AG09309 (cell line): ENCODE results near the gene KIAA1755.

Experiments
- DNase-seq: peaks from one replicate; pipeline ENCODE4 v3.0.0-alpha.2; 2010; ENCODE audit warnings: low read depth
- H3K4me3 ChIP-seq: 2 replicates; pipeline ENCODE4 v1.5.1; 2011; ENCODE audit warnings: mild to moderate bottlenecking, low read depth, low read length, moderate library complexity; ENCODE audit not compliant: control insufficient read depth
- CTCF ChIP-seq: IDR thresholded peaks from 2 replicates; pipeline ENCODE4 v1.5.1; 2011; ENCODE audit warnings: mild to moderate bottlenecking, low read depth, low read length, inconsistent platforms; ENCODE audit not compliant: insufficient read depth, control insufficient read depth; ENCODE audit errors: missing control alignments

Gene KIAA1755

GRCh38 chr20:38260378-38261053 lies at the start of gene KIAA1755:
Gene KIAA1755, minus strand, starts transcription at chr20:38260735. Its CDS starts 235 bp downstream, at chr20:38260500.
- DNase-seq = no peak
- peak within 1 kb of the TSS; percentile 36 for H3K4me3 ChIP-seq
- TF ChIP-seq CTCF = no peak

GRCh38 chr20:38308447-38308846 lies 47.9 kb upstream of the KIAA1755 start:
- TF ChIP-seq CTCF = no peak
- no peak for DNase-seq
- H3K4me3 ChIP-seq = no peak overlapping the region

GRCh38 chr20:38308047-38308438 lies 47.5 kb upstream of the KIAA1755 start:
- no peak for DNase-seq
- TF ChIP-seq CTCF = no peak
- H3K4me3 ChIP-seq = no peak overlapping the region

- H3K4me3 ChIP-seq = no peak overlapping the region
- TF ChIP-seq CTCF = no peak
- DNase-seq = peak; percentile 48
These were observed 47.0 kb upstream of the KIAA1755 start for GRCh38 chr20:38307371-38308046.

- no peak overlapping the region for H3K4me3 ChIP-seq
- no peak for DNase-seq
- no peak for TF ChIP-seq CTCF
These were observed 45.8 kb upstream of the KIAA1755 start for GRCh38 chr20:38306379-38306778.

GRCh38 chr20:38305541-38305940 lies 45.0 kb upstream of the KIAA1755 start:
- DNase-seq = no peak
- no peak overlapping the region for H3K4me3 ChIP-seq
- TF ChIP-seq CTCF = no peak
